HFFc6 (cell line): ENCODE measurements around the gene NFIA. TPM values are rescaled to one million over a fixed set of nuclear protein-coding genes. Genes with fewer than 3 reads are reported as not detected.

Experiments
- DNase-seq: peaks from one replicate; pipeline ENCODE4 v3.0.0-alpha.2; 2018
- H3K27ac Mint-ChIP-seq: 2 replicates; pipeline ENCODE4 v1.8.0; 2020; ENCODE audit warnings: mild to moderate bottlenecking, mixed read lengths
- H3K27me3 Mint-ChIP-seq: 2 replicates; pipeline ENCODE4 v1.8.0; 2021; ENCODE audit warnings: mild to moderate bottlenecking, moderate library complexity, mixed read lengths; ENCODE audit not compliant: insufficient read depth
- H3K36me3 Mint-ChIP-seq: 2 replicates; pipeline ENCODE4 v1.8.0; 2021; ENCODE audit warnings: low read depth, mixed read lengths
- H3K4me1 Mint-ChIP-seq: 2 replicates; pipeline ENCODE4 v1.8.0; 2020; ENCODE audit warnings: low read depth, mixed read lengths
- H3K4me3 Mint-ChIP-seq: 2 replicates; pipeline ENCODE4 v1.8.0; 2020; ENCODE audit warnings: mild to moderate bottlenecking, moderate library complexity, mixed read lengths
- H3K9me3 Mint-ChIP-seq: 2 replicates; pipeline ENCODE4 v1.8.0; 2020; ENCODE audit warnings: mild to moderate bottlenecking, mixed read lengths
- total RNA-seq, 6 experiments: library from RNA; stranded (reverse); fragmentation: NEBNext Ultra II Directional; extraction: Animal tissue kit (Norgen Biotek cat#: 25700); gene quantifications; 2 replicates in 1 of 6; 3 replicates in 5 of 6; pipeline ENCODE4 v1.2.3, GENCODE V29; 2021
- TF ChIP-seq, protein P1 (sequence below): fragments of 200-600 bp; sonication (generic); IDR thresholded peaks from 2 replicates; pipeline ENCODE4 v1.5.0; 2021; ENCODE audit warnings: antibody characterized with exemption, mild to moderate bottlenecking

The NFIA gene
- total RNA-seq, 6 experiments from 2014 or later = 8.5 to 11.3 (median 10.4) TPM

DNA sequence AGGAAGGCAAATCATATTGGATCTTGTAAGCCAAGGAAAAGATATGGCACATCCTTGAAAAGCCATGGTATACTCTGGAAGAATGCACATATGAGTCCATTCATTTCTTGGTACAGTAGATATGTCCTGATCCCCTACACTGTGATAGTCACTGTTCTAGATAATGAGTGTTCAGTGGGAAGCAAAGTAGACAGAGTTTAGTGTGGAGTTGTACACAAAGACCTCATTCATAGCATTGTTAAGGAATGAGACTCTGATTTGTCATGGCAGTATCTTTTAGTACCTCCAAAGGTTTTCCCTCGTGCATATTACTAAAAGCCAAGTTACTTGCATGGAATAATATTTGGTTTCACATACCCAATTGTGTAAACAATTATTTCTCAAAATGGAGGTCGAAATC lies 204.7 kb downstream of the NFIA start:
- peaks cover 25% of the 10 kb centered on the region for H3K4me1 Mint-ChIP-seq
- H3K27ac Mint-ChIP-seq = no peak overlapping the region
- no peaks in the 10 kb centered on the region for H3K9me3 Mint-ChIP-seq
- TF ChIP-seq, protein P1, sequence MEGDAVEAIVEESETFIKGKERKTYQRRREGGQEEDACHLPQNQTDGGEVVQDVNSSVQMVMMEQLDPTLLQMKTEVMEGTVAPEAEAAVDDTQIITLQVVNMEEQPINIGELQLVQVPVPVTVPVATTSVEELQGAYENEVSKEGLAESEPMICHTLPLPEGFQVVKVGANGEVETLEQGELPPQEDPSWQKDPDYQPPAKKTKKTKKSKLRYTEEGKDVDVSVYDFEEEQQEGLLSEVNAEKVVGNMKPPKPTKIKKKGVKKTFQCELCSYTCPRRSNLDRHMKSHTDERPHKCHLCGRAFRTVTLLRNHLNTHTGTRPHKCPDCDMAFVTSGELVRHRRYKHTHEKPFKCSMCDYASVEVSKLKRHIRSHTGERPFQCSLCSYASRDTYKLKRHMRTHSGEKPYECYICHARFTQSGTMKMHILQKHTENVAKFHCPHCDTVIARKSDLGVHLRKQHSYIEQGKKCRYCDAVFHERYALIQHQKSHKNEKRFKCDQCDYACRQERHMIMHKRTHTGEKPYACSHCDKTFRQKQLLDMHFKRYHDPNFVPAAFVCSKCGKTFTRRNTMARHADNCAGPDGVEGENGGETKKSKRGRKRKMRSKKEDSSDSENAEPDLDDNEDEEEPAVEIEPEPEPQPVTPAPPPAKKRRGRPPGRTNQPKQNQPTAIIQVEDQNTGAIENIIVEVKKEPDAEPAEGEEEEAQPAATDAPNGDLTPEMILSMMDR = no peak
- no peak overlapping the region for H3K4me3 Mint-ChIP-seq
- peak; percentile 52 for DNase-seq
- H3K27me3 Mint-ChIP-seq = no peaks in the 10 kb centered on the region
- H3K36me3 Mint-ChIP-seq = no peaks in the 10 kb centered on the region

DNA sequence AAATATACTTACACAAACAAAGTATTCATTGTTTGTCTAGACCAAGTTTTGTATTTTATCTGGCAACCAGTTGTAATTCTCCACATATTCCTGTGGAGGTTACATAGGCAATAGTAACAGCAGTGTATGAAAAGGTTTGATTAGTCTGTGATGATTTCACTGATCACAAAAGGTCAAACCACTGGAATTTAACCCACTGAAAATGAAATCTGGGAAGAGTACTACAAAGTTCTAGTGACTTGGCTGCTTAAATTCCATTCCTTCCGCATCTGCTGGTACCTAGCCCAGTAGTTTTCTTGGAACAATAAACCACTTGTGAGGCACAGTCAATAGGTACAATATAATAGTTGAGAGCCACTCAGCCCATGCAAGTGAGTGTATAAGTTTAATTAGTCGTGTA lies 205.4 kb downstream of the NFIA start:
- Mint-ChIP-seq H3K27me3 (no peaks in the 10 kb centered on the region), H3K36me3 (no peaks in the 10 kb centered on the region), H3K4me3 (no peak overlapping the region), H3K27ac (no peak overlapping the region), H3K9me3 (no peaks in the 10 kb centered on the region), H3K4me1 (peaks cover 25% of the 10 kb centered on the region)
- TF ChIP-seq, protein P1 = no peak
- DNase-seq = peak; percentile 70

DNA sequence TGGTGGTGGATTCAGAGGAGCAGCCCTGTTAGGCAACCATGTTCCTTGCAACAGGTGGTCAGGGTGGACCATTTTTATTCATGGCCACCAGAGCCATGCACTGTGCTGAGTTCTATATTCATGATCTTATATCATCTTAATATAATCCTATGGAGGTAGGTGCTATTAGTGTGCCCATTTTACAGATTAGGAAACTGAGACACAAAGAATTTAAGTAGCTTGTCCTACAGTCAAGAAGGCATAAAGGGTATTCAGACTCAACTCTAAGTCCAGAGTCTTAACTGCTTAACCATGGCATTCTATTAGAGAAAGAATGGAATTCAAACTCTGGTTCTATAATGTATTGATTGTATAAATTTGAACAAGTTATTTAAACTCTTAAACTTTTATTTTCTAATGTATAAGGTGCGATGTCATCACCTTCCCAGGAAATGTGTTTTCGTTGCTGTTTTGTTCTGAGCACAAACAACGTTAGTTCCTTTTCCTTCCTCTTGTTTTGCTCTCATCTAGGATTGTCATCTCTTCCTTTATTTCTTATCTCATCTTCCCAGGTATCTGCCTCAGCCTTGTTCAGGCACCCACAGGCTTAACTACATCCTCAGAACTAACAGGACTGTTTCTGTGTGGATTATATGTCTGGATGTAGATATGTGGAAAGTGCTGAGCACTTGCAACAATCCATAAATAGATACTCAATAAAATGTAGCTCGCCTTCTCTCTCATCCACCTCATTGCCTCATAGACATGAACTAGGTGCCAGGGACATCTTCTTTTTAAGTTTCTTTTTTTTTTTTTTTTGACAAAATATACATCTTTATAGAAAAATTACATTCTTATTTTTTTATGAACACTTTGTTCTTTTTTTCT lies 207.1 kb downstream of the NFIA start:
- peaks cover 25% of the 10 kb centered on the region for H3K4me1 Mint-ChIP-seq

DNA sequence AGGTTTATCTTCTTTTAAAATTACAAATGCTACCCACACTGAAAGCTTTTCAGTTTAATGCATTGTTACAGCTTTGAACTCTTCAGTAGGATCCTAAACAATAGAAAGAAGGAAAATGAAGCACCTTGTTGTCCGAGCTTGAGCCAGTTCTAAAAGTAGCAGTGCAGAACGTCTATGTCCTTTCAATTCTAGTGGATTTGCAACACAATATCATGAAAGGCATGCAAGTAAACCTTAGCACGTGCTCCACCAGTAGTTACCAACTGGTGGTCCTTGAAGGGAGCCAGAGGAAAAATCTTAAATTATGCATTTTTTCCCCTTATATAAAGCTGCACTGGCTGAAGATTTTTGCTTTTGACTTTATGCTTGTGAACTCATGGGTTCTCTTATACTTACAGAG lies 208.2 kb downstream of the NFIA start:
- DNase-seq = no peak
- H3K9me3 Mint-ChIP-seq = no peaks in the 10 kb centered on the region
- H3K4me1 Mint-ChIP-seq = peaks cover 22% of the 10 kb centered on the region
- no peak overlapping the region for H3K4me3 Mint-ChIP-seq
- TF ChIP-seq, protein P1 = no peak
- no peaks in the 10 kb centered on the region for H3K36me3 Mint-ChIP-seq
- H3K27ac Mint-ChIP-seq = no peak overlapping the region
- H3K27me3 Mint-ChIP-seq = no peaks in the 10 kb centered on the region

More for the DNA sequence above, 207.1 kb downstream of the NFIA start:
- Mint-ChIP-seq H3K27ac (no peak overlapping the region), H3K9me3 (no peaks in the 10 kb centered on the region), H3K27me3 (no peaks in the 10 kb centered on the region), H3K36me3 (no peaks in the 10 kb centered on the region), H3K4me3 (no peak overlapping the region)
- no peak for DNase-seq
- TF ChIP-seq, protein P1 = no peak

DNA sequence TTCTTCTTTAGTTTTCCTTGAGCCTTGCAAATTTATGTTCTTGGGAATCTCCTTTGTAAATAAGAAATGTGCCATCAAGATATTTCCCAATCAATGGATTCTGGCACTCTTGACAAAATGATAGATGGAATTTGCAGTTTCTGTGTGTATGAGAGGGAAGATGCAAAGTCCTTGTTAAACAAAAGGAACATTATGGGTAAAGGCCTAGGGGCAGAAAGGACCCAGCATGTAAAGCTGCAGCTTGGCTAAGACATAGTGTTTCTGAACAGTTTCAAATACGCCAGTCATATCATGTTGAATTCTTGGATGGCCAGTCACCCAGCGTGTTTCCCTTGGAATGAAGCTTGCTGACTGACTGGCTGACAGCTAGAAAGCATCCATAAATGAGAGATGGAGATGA lies 210.8 kb downstream of the NFIA start:
- H3K27ac Mint-ChIP-seq = no peak overlapping the region
- TF ChIP-seq, protein P1 = no peak
- no peaks in the 10 kb centered on the region for H3K36me3 Mint-ChIP-seq

More for the DNA sequence above, 210.8 kb downstream of the NFIA start:
- Mint-ChIP-seq H3K9me3 (no peaks in the 10 kb centered on the region), H3K4me3 (no peak overlapping the region), H3K4me1 (no peaks in the 10 kb centered on the region), H3K27me3 (no peaks in the 10 kb centered on the region)
- DNase-seq = no peak
